ENCODE measurements around the gene EIF5A.

DNA sequence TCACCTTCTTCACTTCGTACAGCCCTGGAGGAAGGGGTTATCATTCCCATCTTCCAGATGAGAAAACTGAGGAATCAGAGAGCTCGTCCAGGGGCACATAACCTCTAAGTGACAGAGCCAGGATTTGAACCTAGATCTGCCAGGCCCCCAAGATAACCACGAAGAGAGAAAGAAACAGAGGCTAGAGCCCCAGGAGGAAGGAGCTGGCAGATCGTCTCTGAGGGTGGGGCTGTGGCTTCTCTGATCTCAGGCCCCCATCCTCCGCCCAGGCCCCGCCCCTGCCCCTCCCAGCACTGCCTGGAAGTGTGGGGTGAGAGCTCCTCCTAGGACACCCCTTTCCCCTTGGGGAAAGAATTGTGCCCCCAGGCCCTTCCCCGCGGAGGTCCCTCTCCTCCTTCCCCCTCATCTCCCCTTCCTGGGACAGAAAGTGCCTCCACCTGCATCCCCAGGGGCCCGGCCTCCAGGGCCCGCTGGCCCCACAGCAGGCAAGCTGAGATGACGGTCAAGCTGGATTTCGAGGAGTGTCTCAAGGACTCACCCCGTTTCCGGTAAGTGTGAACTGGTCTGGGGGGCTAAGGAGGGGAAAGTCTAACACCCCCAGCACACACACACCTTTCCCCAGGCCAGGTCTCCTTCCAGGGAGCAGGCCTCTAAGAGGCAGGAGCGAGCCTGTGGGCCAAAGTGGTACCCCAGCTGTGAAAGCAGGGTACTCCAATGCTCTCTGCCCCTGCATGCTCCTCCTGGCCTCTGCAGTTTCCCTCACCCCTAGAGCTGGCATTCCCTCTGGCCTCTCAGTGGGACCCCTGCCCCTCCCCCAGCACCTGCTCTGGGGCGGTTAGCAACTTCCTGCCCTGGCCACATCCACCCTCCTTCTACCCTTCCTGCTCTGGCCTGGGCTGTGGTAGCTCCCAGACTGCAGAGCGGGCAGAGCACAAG is 29.1 kb downstream of the EIF5A start, which contains the start of gene ACAP1:
- TF ChIP-seq GATA2 (IDR thresholded peaks at IDR 0.05; ENCODE audit: low read depth, low read length) (no peak), GATA3 (IDR thresholded peaks at IDR 0.05; ENCODE audit: low read depth, low read length) (no peak)
